Ectodermal cell (in vitro differentiated cells): ENCODE data around the gene TSPAN10.

Source experiments
- H3K27ac ChIP-seq: 2 replicates; pipeline ENCODE4 v1.7.0; 2013; ENCODE audit warnings: mild to moderate bottlenecking, low read depth, low read length; ENCODE audit not compliant: insufficient read depth, poor library complexity, severe bottlenecking
- H3K27me3 ChIP-seq: 2 replicates; pipeline ENCODE4 v1.7.0; 2013; ENCODE audit warnings: mild to moderate bottlenecking, low read length; ENCODE audit not compliant: insufficient read depth, control insufficient read depth, poor library complexity, severe bottlenecking
- H3K36me3 ChIP-seq: one replicate; pipeline ENCODE4 v1.7.0; 2013; ENCODE audit warnings: low read length; ENCODE audit not compliant: control insufficient read depth, insufficient read depth
- H3K4me1 ChIP-seq: one replicate; pipeline ENCODE4 v1.7.0; 2013; ENCODE audit warnings: low read length; ENCODE audit not compliant: control insufficient read depth, insufficient read depth
- H3K4me3 ChIP-seq: 2 replicates; pipeline ENCODE4 v1.7.0; 2013; ENCODE audit warnings: low read depth, low read length, control low read depth; ENCODE audit not compliant: insufficient read depth
- H3K9me3 ChIP-seq: 2 replicates; pipeline ENCODE4 v1.7.0; 2013; ENCODE audit warnings: mild to moderate bottlenecking, low read length, moderate library complexity; ENCODE audit not compliant: control insufficient read depth
- WGBS, 2 experiments: methylation state at CpG; one replicate each; pipeline ENCODE4 v1.1.7; 2013; ENCODE audit warnings: missing lambda C conversion rate in 2 of 2; 5-methylcytosine and 5-hydroxymethylcytosine counted together

The TSPAN10 gene

GRCh38 chr17:81647640-81648012, 10.6 kb downstream of the TSPAN10 start:
- Histone ChIP-seq H3K4me1 (peaks cover 4% of the 10 kb centered on the region), H3K27me3 (peaks cover 29% of the 10 kb centered on the region), H3K9me3 (no peaks in the 10 kb centered on the region), H3K36me3 (no peaks in the 10 kb centered on the region), H3K4me3 (peak overlapping the region; percentile 22), H3K27ac (no peak overlapping the region)
- WGBS, 2 experiments: 40 to 42% methylated on average over 21 of the region's 21 CpGs

GRCh38 chr17:81648013-81648706, 11.2 kb downstream of the TSPAN10 start:
- Histone ChIP-seq H3K4me3 (peak overlapping the region; percentile 22), H3K4me1 (peaks cover 4% of the 10 kb centered on the region)
- WGBS, 2 experiments: 5% methylated on average over 77 to 78 of the region's 78 CpGs

GRCh38 chr17:81648707-81649085, 11.7 kb downstream of the TSPAN10 start:
- WGBS, 2 experiments: 79 to 82% methylated on average over 13 to 14 of the region's 14 CpGs

More at GRCh38 chr17:81648013-81648706, 11.2 kb downstream of the TSPAN10 start:
- no peaks in the 10 kb centered on the region for H3K9me3 ChIP-seq
- no peak overlapping the region for H3K27ac ChIP-seq
- peaks cover 29% of the 10 kb centered on the region for H3K27me3 ChIP-seq
- no peaks in the 10 kb centered on the region for H3K36me3 ChIP-seq

GRCh38 chr17:81650951-81651350, 14.0 kb downstream of the TSPAN10 start:
- no peak overlapping the region for H3K27ac ChIP-seq
- no peaks in the 10 kb centered on the region for H3K36me3 ChIP-seq
- peaks cover 4% of the 10 kb centered on the region for H3K4me1 ChIP-seq
- no peaks in the 10 kb centered on the region for H3K9me3 ChIP-seq
- no peak overlapping the region for H3K4me3 ChIP-seq
- H3K27me3 ChIP-seq: peaks cover 29% of the 10 kb centered on the region
- 89 to 92% methylated on average over 9 of the region's 9 CpGs for WGBS, 2 experiments

More at GRCh38 chr17:81648707-81649085, 11.7 kb downstream of the TSPAN10 start:
- Histone ChIP-seq H3K9me3 (no peaks in the 10 kb centered on the region), H3K4me1 (peaks cover 4% of the 10 kb centered on the region), H3K27me3 (peaks cover 29% of the 10 kb centered on the region), H3K27ac (no peak overlapping the region), H3K36me3 (no peaks in the 10 kb centered on the region), H3K4me3 (no peak overlapping the region)

GRCh38 chr17:81651692-81652091, 14.7 kb downstream of the TSPAN10 start:
- Histone ChIP-seq H3K27ac (no peak overlapping the region), H3K4me1 (peaks cover 4% of the 10 kb centered on the region), H3K36me3 (no peaks in the 10 kb centered on the region), H3K4me3 (no peak overlapping the region), H3K9me3 (no peaks in the 10 kb centered on the region), H3K27me3 (peaks cover 27% of the 10 kb centered on the region)
- WGBS, 2 experiments: 92 to 94% methylated on average over 10 of the region's 10 CpGs

GRCh38 chr17:81652906-81653771, 16.1 kb downstream of the TSPAN10 start:
- peaks cover 4% of the 10 kb centered on the region for H3K4me1 ChIP-seq
- no peaks in the 10 kb centered on the region for H3K9me3 ChIP-seq
- H3K27ac ChIP-seq: no peak overlapping the region
- no peaks in the 10 kb centered on the region for H3K36me3 ChIP-seq
- no peak overlapping the region for H3K4me3 ChIP-seq
- 43 to 46% methylated on average over 27 of the region's 27 CpGs for WGBS, 2 experiments
- peaks cover 13% of the 10 kb centered on the region for H3K27me3 ChIP-seq

GRCh38 chr17:81655378-81656117, 18.6 kb downstream of the TSPAN10 start:
- no peaks in the 10 kb centered on the region for H3K4me1 ChIP-seq
- no peak overlapping the region for H3K4me3 ChIP-seq
- no peaks in the 10 kb centered on the region for H3K27me3 ChIP-seq
- WGBS, 2 experiments: 91% methylated on average over 18 of the region's 18 CpGs
- H3K36me3 ChIP-seq: no peaks in the 10 kb centered on the region
- H3K27ac ChIP-seq: no peak overlapping the region
- no peaks in the 10 kb centered on the region for H3K9me3 ChIP-seq

GRCh38 chr17:81656118-81656743, 19.2 kb downstream of the TSPAN10 start, which contains the start of gene PDE6G:
Gene PDE6G, minus strand, starts transcription at chr17:81656542. Its CDS starts 3,237 bp downstream, at chr17:81653305.
- no peak within 1 kb of the TSS for H3K4me3 ChIP-seq
- H3K27me3 ChIP-seq: no peaks in the 10 kb centered on the region
- no peaks in the 10 kb centered on the region for H3K4me1 ChIP-seq
- no peak within 1 kb of the TSS for H3K27ac ChIP-seq
- no peaks in the 10 kb centered on the region for H3K9me3 ChIP-seq
- no peaks in the 10 kb centered on the region for H3K36me3 ChIP-seq
- WGBS, 2 experiments: 88 to 89% methylated on average over 15 of the region's 15 CpGs

GRCh38 chr17:81656835-81657234, 19.8 kb downstream of the TSPAN10 start:
- no peaks in the 10 kb centered on the region for H3K9me3 ChIP-seq
- H3K36me3 ChIP-seq: no peaks in the 10 kb centered on the region
- H3K4me3 ChIP-seq: no peak overlapping the region
- WGBS, 2 experiments: 86 to 89% methylated on average over 4 of the region's 4 CpGs
- no peak overlapping the region for H3K27ac ChIP-seq
- H3K27me3 ChIP-seq: no peaks in the 10 kb centered on the region
- H3K4me1 ChIP-seq: no peaks in the 10 kb centered on the region
